HEK293T (cell line): ENCODE results near the gene ZBED4.

ENCODE experiments used
- CTCF ChIA-PET: fragments of 350-600 bp; formaldehyde crosslinking; extraction: SDS; loops from one replicate; lab custom pipeline; 2021; ENCODE audit warnings: antibody characterized with exemption, inconsistent platforms; lab: Yijun Ruan, JAX
- POLR2A ChIA-PET: fragments of 350-600 bp; formaldehyde crosslinking; extraction: SDS; loops from one replicate; lab custom pipeline; 2020; ENCODE audit warnings: antibody characterized with exemption, inconsistent platforms; lab: Yijun Ruan, JAX
- DNase-seq: peaks from one replicate; pipeline ENCODE4 v3.0.0; 2012; ENCODE audit warnings: mixed read lengths; ENCODE audit errors: extremely low spot score
- ARNT ChIP-seq: fragments of 450-650 bp; IDR thresholded peaks from 2 replicates; pipeline ENCODE4 v1.6.1; 2017; ENCODE audit warnings: mild to moderate bottlenecking
- BHLHE40 ChIP-seq: fragments of 450-650 bp; IDR thresholded peaks from 2 replicates; pipeline ENCODE4 v1.6.1; 2016; ENCODE audit warnings: mild to moderate bottlenecking, moderate library complexity, borderline replicate concordance
- CTBP1 ChIP-seq: fragments of 450-650 bp; IDR thresholded peaks from 2 replicates; pipeline ENCODE4 v1.6.1; 2016; ENCODE audit warnings: borderline replicate concordance
- ELF4 ChIP-seq: fragments of 450-650 bp; IDR thresholded peaks from 2 replicates; pipeline ENCODE4 v1.6.1; 2017; ENCODE audit warnings: antibody characterized with exemption
- FOXA1 ChIP-seq: fragments of 450-650 bp; IDR thresholded peaks from 2 replicates; pipeline ENCODE4 v1.6.1; 2016; ENCODE audit warnings: mild to moderate bottlenecking
- FOXK2 ChIP-seq: fragments of 450-650 bp; IDR thresholded peaks from 2 replicates; pipeline ENCODE4 v1.6.1; 2016; ENCODE audit warnings: mild to moderate bottlenecking
- FOXM1 ChIP-seq: fragments of 450-650 bp; IDR thresholded peaks from 2 replicates; pipeline ENCODE4 v1.6.1; 2017; ENCODE audit warnings: mild to moderate bottlenecking, borderline replicate concordance
- HDGF ChIP-seq: fragments of 450-650 bp; IDR thresholded peaks from 2 replicates; pipeline ENCODE4 v1.6.1; 2017; ENCODE audit warnings: antibody characterized with exemption, borderline replicate concordance
- L3MBTL2 ChIP-seq: fragments of 450-650 bp; conservative IDR thresholded peaks from 2 replicates; pipeline ENCODE4 v1.6.1; 2016; ENCODE audit warnings: mild to moderate bottlenecking
- LEF1 ChIP-seq: fragments of 450-650 bp; IDR thresholded peaks from 2 replicates; pipeline ENCODE4 v1.6.1; 2017; ENCODE audit warnings: mild to moderate bottlenecking, borderline replicate concordance
- NFRKB ChIP-seq: fragments of 450-650 bp; IDR thresholded peaks from 2 replicates; pipeline ENCODE4 v1.6.1; 2016; ENCODE audit warnings: mild to moderate bottlenecking, moderate library complexity
- SP1 ChIP-seq: fragments of 450-650 bp; IDR thresholded peaks from 2 replicates; pipeline ENCODE4 v1.6.1; 2017
- SUZ12 ChIP-seq: fragments of 450-650 bp; IDR thresholded peaks from 2 replicates; pipeline ENCODE4 v1.6.1; 2016; ENCODE audit warnings: mild to moderate bottlenecking
- TARDBP ChIP-seq: fragments of 450-650 bp; IDR thresholded peaks from 2 replicates; pipeline ENCODE4 v1.6.1; 2016
- ZNF384 ChIP-seq: fragments of 450-650 bp; IDR thresholded peaks from 2 replicates; pipeline ENCODE4 v1.6.1; 2016
- TF ChIP-seq, protein P1 (sequence below): fragments of 450-650 bp; IDR thresholded peaks from 2 replicates; pipeline ENCODE4 v1.6.1; 2016

The ZBED4 gene

DNA sequence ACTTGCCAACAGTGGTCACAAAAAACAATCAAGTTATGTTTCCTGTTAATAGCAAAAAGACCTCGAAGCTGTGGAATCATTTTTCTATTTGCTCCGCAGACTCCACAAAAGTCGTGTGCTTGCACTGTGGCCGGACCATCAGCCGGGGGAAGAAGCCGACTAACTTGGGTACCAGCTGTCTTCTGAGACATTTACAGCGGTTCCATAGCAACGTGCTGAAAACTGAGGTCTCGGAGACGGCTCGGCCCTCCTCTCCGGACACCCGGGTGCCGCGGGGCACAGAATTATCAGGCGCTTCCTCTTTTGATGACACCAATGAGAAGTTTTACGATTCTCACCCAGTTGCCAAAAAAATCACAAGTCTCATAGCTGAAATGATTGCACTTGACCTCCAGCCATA, 31.6 kb downstream of the ZBED4 start:
- TF ChIP-seq NFRKB (no peak), FOXK2 (no peak), BHLHE40 (no peak), HDGF (no peak), ARNT (no peak), SP1 (no peak), FOXM1 (no peak), FOXA1 (no peak), ZNF384 (no peak), L3MBTL2 (no peak), CTBP1 (no peak), SUZ12 (no peak), ELF4 (no peak), TARDBP (no peak), LEF1 (no peak)
- TF ChIP-seq, protein P1, sequence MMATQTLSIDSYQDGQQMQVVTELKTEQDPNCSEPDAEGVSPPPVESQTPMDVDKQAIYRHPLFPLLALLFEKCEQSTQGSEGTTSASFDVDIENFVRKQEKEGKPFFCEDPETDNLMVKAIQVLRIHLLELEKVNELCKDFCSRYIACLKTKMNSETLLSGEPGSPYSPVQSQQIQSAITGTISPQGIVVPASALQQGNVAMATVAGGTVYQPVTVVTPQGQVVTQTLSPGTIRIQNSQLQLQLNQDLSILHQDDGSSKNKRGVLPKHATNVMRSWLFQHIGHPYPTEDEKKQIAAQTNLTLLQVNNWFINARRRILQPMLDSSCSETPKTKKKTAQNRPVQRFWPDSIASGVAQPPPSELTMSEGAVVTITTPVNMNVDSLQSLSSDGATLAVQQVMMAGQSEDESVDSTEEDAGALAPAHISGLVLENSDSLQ: no peak
- POLR2A ChIA-PET: no interaction called here
- DNase-seq: no peak
- CTCF ChIA-PET: no interaction called here

DNA sequence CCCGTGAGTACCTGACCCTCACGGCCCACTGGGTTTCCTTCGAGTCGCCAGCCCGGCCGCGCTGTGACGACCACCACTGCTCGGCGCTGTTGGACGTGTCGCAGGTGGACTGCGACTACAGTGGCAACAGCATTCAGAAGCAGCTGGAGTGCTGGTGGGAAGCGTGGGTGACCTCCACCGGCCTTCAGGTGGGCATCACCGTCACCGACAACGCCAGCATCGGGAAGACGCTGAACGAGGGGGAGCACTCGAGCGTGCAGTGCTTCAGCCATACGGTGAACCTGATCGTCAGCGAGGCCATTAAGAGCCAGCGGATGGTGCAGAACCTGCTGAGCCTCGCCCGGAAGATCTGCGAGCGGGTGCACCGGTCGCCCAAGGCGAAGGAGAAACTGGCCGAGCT, 32.2 kb downstream of the ZBED4 start:
- ChIA-PET POLR2A (no interaction called here), CTCF (no interaction called here)
- no peak for DNase-seq
- TF ChIP-seq HDGF (no peak), ZNF384 (no peak), BHLHE40 (no peak), L3MBTL2 (no peak)

DNA sequence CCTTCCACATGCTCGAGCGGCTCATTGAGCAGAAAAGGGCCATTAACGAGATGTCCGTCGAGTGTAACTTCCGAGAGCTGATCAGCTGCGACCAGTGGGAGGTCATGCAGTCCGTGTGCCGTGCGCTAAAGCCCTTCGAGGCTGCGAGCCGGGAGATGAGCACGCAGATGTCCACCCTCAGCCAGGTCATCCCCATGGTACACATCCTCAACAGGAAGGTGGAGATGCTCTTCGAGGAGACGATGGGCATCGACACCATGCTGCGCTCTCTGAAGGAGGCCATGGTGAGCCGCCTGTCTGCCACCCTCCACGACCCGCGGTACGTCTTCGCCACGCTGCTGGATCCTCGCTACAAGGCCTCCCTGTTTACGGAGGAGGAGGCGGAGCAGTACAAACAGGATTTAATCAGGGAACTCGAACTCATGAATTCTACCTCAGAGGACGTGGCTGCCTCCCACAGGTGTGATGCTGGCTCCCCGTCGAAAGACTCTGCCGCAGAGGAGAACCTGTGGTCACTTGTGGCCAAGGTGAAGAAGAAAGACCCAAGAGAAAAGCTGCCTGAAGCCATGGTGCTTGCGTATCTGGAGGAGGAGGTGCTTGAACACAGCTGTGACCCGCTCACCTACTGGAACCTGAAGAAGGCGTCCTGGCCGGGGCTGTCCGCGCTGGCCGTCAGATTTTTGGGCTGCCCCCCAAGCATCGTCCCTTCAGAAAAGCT, 32.9 kb downstream of the ZBED4 start:
- DNase-seq: no peak

DNA sequence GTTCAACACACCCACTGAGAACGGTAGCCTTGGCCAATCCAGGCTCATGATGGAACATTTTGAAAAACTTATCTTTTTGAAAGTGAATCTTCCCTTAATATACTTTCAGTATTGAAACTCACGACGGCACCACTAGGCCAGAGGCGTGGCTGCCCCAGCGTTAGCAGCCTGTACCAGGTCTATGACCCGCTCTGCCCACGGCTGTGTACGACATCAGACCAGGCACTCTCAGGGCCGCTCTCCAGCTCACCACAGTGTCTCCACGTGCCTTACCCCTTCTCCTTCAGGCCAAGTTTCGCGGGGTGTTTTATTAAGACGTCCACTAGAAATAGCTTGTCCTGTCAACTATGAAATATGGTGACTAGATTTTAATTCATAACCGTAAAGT, 33.4 kb downstream of the ZBED4 start:
- ChIA-PET CTCF (no interaction called here), POLR2A (no interaction called here)
- TF ChIP-seq SUZ12 (no peak), CTBP1 (no peak), BHLHE40 (no peak), FOXA1 (no peak), FOXK2 (no peak), L3MBTL2 (no peak), NFRKB (no peak), LEF1 (no peak), FOXM1 (no peak), TARDBP (no peak)
- TF ChIP-seq, protein P1: no peak
- DNase-seq: no peak

More for the DNA sequence above, 32.9 kb downstream of the ZBED4 start:
- no peak for TF ChIP-seq LEF1
- TF ChIP-seq, protein P1: no peak
- TF ChIP-seq FOXA1: no peak
- TF ChIP-seq FOXM1: no peak
- TF ChIP-seq CTBP1: no peak
- no peak for TF ChIP-seq HDGF
- TF ChIP-seq SUZ12: no peak
- no peak for TF ChIP-seq NFRKB
- no peak for TF ChIP-seq ELF4
- no peak for TF ChIP-seq TARDBP
- no peak for TF ChIP-seq L3MBTL2
- no peak for TF ChIP-seq ZNF384
- no peak for TF ChIP-seq ARNT
- no peak for TF ChIP-seq FOXK2
- TF ChIP-seq BHLHE40: no peak
- no peak for TF ChIP-seq SP1
- ChIA-PET CTCF (no interaction called here), POLR2A (no interaction called here)

DNA sequence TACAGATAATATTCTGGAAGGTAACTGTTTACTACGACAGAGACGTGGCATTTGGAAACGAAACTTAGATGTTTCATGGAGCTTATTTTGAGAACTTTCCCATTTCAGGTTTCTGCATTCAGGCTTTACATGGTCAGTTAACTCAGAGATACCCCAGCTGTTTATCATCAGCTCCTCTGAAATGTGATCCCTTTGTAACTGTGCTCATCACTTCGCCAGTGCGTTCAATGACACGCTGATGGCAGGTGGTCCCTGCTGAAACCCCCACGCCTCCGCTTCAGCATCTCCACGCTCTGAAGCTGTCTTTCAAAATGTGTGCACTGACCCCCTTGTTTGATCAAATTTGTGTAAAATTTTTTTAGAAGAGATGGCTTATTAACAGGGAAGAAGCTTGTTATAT, 34.1 kb downstream of the ZBED4 start:
- ChIA-PET CTCF (no interaction called here), POLR2A (no interaction called here)
- no peak for TF ChIP-seq L3MBTL2
- TF ChIP-seq ARNT: no peak
- TF ChIP-seq FOXA1: no peak
- no peak for TF ChIP-seq TARDBP

DNA sequence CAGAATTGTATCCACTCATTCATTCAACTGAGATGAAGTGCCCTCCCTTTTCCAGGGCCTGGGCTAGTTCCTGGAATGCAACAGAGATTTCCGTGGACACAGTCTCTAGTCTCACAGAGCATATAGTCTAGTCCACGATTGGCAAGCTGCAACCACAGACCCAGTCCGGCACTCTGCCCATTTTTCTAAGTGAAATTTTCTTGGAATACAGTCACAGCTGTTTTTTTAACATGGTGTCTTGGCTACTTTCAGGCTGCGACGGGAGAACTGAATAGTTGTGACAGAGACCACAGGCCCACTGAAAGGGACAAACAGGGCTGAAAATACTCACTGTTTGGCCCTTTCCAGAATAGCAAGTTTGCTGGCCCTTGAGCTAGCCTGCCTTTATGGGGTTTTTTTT, 35.4 kb downstream of the ZBED4 start:
- TF ChIP-seq FOXK2 (no peak), TARDBP (no peak), SUZ12 (no peak), FOXA1 (no peak), ELF4 (no peak), HDGF (no peak), SP1 (no peak), ARNT (no peak), CTBP1 (no peak), FOXM1 (no peak), BHLHE40 (no peak), LEF1 (no peak), L3MBTL2 (no peak), NFRKB (no peak)
- TF ChIP-seq, protein P1: no peak
- ChIA-PET CTCF (no interaction called here), POLR2A (no interaction called here)
- DNase-seq: no peak

More for the DNA sequence above, 34.1 kb downstream of the ZBED4 start:
- DNase-seq: no peak
